HEK293 (cell line): ENCODE data around the gene PDE4D.

Source experiments
- GFI1B ChIP-seq: fragments of 450-650 bp; formaldehyde crosslinking; IDR thresholded peaks from 2 replicates; pipeline ENCODE4 v1.5.1; 2016; ENCODE audit warnings: missing biosample characterization, missing genetic modification characterization
- YY1 ChIP-seq: fragments of 450-650 bp; formaldehyde crosslinking; IDR thresholded peaks from 2 replicates; pipeline ENCODE4 v1.5.1; 2018; ENCODE audit warnings: missing biosample characterization, missing genetic modification characterization
- ZNF571 ChIP-seq: fragments of 450-650 bp; formaldehyde crosslinking; IDR thresholded peaks from 2 replicates; pipeline ENCODE4 v1.5.0; 2017; ENCODE audit warnings: missing biosample characterization, missing genetic modification characterization
- TF ChIP-seq, protein P1 (sequence below): fragments of 450-650 bp; IDR thresholded peaks from 2 replicates; pipeline ENCODE4 v1.5.1; 2018; ENCODE audit warnings: missing biosample characterization, mild to moderate bottlenecking, missing genetic modification characterization
- TF ChIP-seq, protein P2 (sequence below): fragments of 450-650 bp; formaldehyde crosslinking; IDR thresholded peaks from 2 replicates; pipeline ENCODE4 v1.5.1; 2016; ENCODE audit warnings: missing biosample characterization, missing genetic modification characterization

DNA sequence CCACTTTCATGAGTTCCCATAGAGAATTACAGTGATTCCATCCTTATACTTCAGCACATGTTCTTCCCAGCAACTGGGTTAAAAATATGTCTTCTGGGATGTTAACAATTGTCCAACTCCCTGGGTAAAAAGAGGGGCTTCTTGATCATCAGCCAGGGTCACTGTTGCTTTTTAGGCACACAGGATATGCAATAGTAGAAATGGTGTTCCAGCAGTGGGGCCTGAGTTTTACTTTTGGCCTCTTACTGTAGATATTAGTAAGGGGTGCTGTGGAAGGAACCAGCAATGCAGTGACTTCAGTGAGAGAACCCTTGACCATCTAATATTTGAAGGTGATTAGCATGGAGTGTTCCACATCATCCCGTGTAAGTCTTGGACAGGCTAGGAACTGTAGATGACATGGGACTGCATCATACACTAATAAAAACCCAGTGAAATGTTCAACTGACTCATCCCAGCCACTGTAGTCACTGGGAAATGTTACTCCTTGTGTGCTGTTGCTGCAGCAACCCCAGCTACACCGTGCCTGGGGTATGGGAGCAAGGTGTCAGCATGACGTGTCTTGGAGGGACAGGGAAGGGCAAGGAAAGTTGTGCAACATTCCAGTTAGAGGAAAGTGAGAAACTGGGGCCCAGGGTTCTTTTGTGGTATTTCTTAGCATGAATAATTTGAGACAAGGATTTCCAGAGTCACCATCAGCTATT, 699.8 kb downstream of the PDE4D start:
- TF ChIP-seq YY1: no peak
- TF ChIP-seq GFI1B (tag by site-specific recombination): no peak
- no peak for TF ChIP-seq ZNF571 (tag by site-specific recombination)
- TF ChIP-seq, protein P1, sequence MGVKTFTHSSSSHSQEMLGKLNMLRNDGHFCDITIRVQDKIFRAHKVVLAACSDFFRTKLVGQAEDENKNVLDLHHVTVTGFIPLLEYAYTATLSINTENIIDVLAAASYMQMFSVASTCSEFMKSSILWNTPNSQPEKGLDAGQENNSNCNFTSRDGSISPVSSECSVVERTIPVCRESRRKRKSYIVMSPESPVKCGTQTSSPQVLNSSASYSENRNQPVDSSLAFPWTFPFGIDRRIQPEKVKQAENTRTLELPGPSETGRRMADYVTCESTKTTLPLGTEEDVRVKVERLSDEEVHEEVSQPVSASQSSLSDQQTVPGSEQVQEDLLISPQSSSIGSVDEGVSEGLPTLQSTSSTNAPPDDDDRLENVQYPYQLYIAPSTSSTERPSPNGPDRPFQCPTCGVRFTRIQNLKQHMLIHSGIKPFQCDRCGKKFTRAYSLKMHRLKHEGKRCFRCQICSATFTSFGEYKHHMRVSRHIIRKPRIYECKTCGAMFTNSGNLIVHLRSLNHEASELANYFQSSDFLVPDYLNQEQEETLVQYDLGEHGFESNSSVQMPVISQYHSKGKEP (tag by site-specific recombination): no peak
- TF ChIP-seq, protein P2, sequence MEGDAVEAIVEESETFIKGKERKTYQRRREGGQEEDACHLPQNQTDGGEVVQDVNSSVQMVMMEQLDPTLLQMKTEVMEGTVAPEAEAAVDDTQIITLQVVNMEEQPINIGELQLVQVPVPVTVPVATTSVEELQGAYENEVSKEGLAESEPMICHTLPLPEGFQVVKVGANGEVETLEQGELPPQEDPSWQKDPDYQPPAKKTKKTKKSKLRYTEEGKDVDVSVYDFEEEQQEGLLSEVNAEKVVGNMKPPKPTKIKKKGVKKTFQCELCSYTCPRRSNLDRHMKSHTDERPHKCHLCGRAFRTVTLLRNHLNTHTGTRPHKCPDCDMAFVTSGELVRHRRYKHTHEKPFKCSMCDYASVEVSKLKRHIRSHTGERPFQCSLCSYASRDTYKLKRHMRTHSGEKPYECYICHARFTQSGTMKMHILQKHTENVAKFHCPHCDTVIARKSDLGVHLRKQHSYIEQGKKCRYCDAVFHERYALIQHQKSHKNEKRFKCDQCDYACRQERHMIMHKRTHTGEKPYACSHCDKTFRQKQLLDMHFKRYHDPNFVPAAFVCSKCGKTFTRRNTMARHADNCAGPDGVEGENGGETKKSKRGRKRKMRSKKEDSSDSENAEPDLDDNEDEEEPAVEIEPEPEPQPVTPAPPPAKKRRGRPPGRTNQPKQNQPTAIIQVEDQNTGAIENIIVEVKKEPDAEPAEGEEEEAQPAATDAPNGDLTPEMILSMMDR (tag by site-specific recombination): no peak
